Right atrium auricular region (tissue), 2 donors: ENCODE results near the gene OTOS. TPM values are rescaled to one million over a fixed set of nuclear protein-coding genes. Genes with fewer than 3 reads are reported as not detected.

Source experiments
- DNase-seq: peaks from one replicate; pipeline ENCODE4 v3.0.0-alpha.2; 2019; ENCODE audit warnings: low spot score
- H3K27ac ChIP-seq, 2 donors: fragments of 200-600 bp; sonication (generic); 1 replicate in 1 of 2; 2 replicates in 1 of 2; pipeline ENCODE4 v1.5.1; 2016 to 2019
- H3K27me3 ChIP-seq, 2 donors: fragments of 200-600 bp; sonication (generic); one replicate each; pipeline versions ENCODE4 v1.5.1 to v1.6.0; 2017 to 2019
- H3K36me3 ChIP-seq: fragments of 200-600 bp; sonication (generic); one replicate; pipeline ENCODE4 v1.5.1; 2016
- H3K4me1 ChIP-seq, 2 donors: fragments of 200-600 bp; sonication (generic); one replicate each; pipeline versions ENCODE4 v1.5.1 to v1.6.0; 2017 to 2019
- H3K4me3 ChIP-seq, 2 donors: fragments of 200-600 bp; sonication (generic); 1 replicate in 1 of 2; 2 replicates in 1 of 2; pipeline ENCODE4 v1.5.1; 2017 to 2019; ENCODE audit warnings: mild to moderate bottlenecking in 1 of 2, moderate library complexity in 1 of 2
- H3K9me3 ChIP-seq, 2 donors: fragments of 200-600 bp; sonication (generic); one replicate each; pipeline ENCODE4 v1.5.1; 2019
- total RNA-seq, 2 donors: library from RNA; depleted of rRNA; stranded (reverse); fragments of >200 nt; gene quantifications; one replicate each; pipeline ENCODE4 v1.1.0, GENCODE V29; 2016
- TF ChIP-seq, protein P1 (sequence below), 2 donors: fragments of 200-600 bp; sonication (generic); IDR thresholded peaks; one replicate each; pipeline ENCODE4 v1.5.1; 2019; ENCODE audit warnings: antibody characterized with exemption in 2 of 2

Gene OTOS
- total RNA-seq, 2 donors from 2014 or later: not detected

DNA sequence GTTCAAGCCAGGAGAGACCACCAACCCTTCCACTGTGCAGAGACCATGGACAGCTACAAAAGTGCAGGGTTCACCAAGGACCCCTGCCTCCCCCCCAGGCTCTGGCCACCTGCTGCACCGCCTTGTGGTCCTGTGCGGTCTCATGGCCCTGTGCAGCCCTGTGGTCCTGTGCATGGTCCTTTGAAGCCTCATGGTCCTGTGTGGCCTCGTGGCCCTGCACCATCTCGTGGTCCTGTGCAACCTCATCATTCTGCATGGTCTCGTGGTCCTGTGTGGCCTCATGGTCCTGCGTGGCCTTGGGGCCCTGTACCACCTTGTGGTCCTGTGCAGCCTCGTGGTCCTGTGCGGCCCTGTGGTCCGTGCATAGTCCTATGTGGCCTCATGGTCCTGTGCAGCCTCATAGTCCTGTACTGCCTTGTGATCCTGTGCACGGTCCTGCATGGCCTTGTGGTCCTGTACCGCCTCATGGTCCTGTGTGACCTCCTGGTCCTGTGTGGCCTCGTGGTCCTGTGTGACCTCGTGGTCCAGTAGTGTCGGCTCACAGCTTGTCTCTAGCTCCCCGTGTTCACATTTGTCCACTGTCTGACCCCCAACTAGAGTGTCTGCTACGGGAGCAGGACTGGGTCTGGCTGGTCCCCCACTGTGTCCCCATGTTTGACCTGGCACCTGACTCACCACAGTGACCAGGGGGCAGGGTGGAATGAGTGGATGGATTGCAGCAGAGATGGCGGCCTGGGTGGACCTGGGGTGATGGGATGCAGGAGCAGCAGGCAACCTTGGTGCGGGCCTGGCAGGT, 20.0 kb upstream of the OTOS start:
- TF ChIP-seq, protein P1, sequence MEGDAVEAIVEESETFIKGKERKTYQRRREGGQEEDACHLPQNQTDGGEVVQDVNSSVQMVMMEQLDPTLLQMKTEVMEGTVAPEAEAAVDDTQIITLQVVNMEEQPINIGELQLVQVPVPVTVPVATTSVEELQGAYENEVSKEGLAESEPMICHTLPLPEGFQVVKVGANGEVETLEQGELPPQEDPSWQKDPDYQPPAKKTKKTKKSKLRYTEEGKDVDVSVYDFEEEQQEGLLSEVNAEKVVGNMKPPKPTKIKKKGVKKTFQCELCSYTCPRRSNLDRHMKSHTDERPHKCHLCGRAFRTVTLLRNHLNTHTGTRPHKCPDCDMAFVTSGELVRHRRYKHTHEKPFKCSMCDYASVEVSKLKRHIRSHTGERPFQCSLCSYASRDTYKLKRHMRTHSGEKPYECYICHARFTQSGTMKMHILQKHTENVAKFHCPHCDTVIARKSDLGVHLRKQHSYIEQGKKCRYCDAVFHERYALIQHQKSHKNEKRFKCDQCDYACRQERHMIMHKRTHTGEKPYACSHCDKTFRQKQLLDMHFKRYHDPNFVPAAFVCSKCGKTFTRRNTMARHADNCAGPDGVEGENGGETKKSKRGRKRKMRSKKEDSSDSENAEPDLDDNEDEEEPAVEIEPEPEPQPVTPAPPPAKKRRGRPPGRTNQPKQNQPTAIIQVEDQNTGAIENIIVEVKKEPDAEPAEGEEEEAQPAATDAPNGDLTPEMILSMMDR (IDR thresholded peaks at IDR 0.05): no peak
- Histone ChIP-seq H3K27ac (no peak overlapping the region), H3K4me3 (no peak overlapping the region), H3K9me3 (no peaks in the 10 kb centered on the region), H3K27me3 (no peaks in the 10 kb centered on the region), H3K36me3 (no peaks in the 10 kb centered on the region), H3K4me1 (no peaks in the 10 kb centered on the region)
- no peak for DNase-seq

DNA sequence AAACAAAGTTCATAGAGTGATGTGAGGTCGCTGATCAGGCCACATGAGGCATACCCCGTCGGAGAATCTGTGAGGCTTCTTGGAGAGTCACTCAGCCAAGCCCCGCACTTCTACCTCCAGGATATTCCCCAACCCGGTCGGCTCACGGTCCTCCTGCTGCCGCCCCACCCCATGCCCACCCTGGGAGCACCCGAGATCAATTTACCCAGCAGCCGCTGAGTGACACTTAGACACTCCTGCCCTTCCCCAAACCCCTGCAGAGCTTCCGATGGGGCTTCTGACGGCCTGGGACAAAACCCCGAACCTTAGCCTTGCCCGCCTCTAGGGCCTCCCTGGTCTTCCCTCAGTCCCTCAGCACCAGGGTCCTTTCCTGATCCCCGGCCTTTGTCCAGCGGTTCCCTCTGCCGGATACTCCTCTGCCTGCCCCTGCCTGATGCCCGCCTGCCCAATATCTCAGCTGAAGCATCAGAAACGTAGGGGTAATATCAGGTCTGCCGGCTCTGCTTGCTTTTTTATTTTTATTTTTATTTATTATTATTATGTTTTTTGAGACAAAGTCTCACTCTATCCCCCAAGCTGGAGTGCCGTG, 18.9 kb upstream of the OTOS start:
- H3K36me3 ChIP-seq: no peaks in the 10 kb centered on the region
- TF ChIP-seq, protein P1 (IDR thresholded peaks at IDR 0.05): no peak
- no peaks in the 10 kb centered on the region for H3K4me1 ChIP-seq
- no peak overlapping the region for H3K4me3 ChIP-seq
- H3K27ac ChIP-seq: no peak overlapping the region
- no peaks in the 10 kb centered on the region for H3K27me3 ChIP-seq
- no peak for DNase-seq
- no peaks in the 10 kb centered on the region for H3K9me3 ChIP-seq

DNA sequence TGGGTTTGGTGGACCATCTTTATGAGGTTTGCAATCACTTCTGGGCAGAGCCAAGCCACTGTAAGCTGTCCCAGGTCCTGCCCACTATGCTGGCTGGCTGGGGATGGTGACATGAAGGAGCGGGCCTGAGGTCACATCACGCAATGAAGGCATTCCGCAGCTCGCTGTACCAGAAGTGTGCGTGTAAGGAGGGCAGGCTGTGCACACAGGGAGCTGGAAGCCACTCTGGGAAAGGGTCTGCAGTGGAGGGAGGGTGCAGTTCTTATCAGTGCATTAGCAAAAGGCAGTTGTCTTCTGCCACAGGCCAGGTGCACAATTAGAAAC, 16.7 kb upstream of the OTOS start:
- H3K27ac ChIP-seq: no peak overlapping the region
- H3K4me1 ChIP-seq: no peaks in the 10 kb centered on the region
- TF ChIP-seq, protein P1 (IDR thresholded peaks at IDR 0.05): no peak
- no peaks in the 10 kb centered on the region for H3K27me3 ChIP-seq
- H3K9me3 ChIP-seq: no peaks in the 10 kb centered on the region
- no peaks in the 10 kb centered on the region for H3K36me3 ChIP-seq
- H3K4me3 ChIP-seq: no peak overlapping the region
- no peak for DNase-seq

DNA sequence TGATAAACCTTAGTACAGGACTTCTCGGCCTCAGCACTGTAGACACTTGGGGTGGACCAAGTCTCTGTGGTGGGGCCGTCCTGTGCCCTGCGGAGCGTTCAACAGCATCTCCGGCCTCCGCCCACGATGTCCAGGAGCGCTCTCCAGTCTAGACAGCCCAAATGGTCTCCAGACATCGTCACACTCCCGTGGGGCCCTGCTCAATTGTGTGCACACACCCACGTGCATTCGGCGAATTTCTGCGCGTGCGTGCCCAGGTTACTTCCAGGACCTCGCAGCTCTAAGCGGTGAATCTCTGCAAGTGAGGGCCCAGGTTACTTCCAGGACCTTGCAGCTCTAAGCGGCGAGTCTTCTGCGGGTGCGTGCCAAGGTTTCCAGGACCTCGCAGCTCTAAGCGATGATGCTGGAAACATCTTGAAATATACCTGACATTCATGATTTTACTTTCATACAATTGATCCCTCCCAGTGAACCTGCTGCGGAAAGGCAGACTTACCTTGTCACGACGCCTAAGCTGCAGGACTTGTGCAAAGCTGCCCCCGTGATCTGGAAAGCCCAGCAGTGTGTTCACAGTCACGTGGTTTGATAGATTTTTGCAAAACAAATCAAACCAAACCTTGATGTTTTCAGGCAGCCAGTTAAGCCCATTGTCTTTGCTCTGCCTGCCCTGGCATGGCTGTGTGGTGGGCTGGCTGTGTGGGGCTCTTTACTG, 16.1 kb upstream of the OTOS start:
- Histone ChIP-seq H3K4me1 (no peaks in the 10 kb centered on the region), H3K27me3 (no peaks in the 10 kb centered on the region), H3K9me3 (no peaks in the 10 kb centered on the region), H3K36me3 (no peaks in the 10 kb centered on the region), H3K4me3 (no peak overlapping the region), H3K27ac (no peak overlapping the region)
- DNase-seq: no peak
- TF ChIP-seq, protein P1 (IDR thresholded peaks at IDR 0.05): no peak

DNA sequence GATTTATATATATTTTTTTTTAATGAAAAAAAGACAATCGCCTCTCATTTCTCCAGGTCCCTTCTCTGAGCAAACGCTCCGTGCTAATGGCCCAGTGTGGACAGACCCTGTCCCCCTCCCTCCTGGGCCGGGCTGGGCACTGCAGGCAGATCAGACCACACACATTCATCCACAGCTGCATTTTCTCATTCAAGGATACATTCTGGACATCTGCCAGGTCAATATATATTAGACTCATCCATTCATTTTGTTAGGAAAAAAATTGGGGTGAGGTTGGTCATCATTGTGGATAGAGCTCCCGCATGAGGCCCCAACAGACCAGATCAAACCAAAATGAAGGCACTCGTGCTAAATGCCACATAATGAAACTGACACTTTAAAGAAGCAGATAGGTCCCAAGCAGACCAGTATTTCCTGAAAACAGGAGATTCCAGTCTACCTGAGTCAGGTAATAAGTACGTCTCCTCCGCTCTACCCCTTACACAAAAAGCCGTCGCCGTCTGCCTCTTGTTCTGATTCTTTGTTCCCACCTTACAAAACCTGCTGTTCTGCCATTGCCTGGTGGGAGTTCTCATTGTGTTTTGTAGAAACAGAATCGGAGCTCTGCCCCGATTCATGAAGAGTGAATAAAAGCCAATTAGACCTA, 15.4 kb upstream of the OTOS start:
- H3K27ac ChIP-seq: no peak overlapping the region
- no peaks in the 10 kb centered on the region for H3K27me3 ChIP-seq
- no peaks in the 10 kb centered on the region for H3K36me3 ChIP-seq
- H3K4me1 ChIP-seq: no peaks in the 10 kb centered on the region
- TF ChIP-seq, protein P1 (IDR thresholded peaks at IDR 0.05): no peak
- no peak for DNase-seq
- no peaks in the 10 kb centered on the region for H3K9me3 ChIP-seq
- no peak overlapping the region for H3K4me3 ChIP-seq
